Measurements from ENCODE around the gene ARHGAP31.
A peak's percentile ranks its signal among the peaks of the same experiment; 100 is the strongest.
"Not testable (repeated sequence)": the region's sequence is repeated elsewhere in the genome, so short reads cannot be mapped to it uniquely, and the experiment has no call there.

Gene ARHGAP31

DNA sequence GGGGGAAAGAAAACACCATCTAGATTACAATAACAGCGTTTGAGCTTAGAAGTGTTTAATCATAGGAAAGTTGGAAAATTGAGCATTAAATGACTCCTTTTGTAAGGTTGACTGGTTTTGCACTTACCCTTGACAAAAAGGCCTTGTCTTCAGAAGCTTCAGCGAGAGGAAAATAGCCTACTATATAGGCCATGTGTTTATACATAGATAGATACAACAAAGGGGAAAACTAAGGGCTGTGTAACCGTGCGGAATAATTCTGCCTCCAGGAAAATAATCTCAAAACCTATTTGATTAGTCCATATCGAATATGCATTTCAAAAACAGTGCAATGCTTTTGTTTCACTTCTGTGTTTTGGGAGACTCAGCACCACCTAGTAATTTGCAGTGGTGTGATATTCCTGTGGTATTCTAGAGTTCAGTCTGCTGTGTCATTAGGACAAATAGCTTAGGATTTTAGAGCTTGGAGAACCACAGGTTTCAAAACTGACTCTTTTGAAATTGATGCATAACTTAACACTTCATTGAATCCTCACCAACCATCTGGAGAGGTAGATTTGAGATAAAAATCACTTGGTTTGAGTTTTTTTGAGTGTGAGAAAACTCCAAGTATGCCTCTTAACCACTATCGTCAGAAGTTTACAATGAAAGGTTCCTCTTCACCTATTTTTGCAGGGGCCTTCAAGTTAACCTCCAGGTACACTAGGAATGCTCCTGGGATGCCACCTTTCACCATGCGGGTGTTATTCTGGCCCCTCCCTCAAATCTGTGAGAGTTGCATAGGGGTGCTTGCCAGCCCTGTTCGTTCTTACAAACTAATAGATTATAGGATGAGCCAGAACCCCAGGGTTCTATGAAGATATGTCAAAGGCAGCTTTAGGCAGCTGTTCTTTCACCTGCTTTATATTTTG lies 1.9 kb downstream of the ARHGAP31 start:
- H3K27ac ChIP-seq (ENCODE audit: low read depth, low read length, severe bottlenecking) = no peak overlapping the region
- peak overlapping the region; percentile 55 for H3K4me3 ChIP-seq (ENCODE audit: extremely low read depth, insufficient read depth, low read length, poor library complexity, severe bottlenecking)
- H3K9me3 ChIP-seq (ENCODE audit: control insufficient read depth, low read length) = no peaks in the 10 kb centered on the region
- H3K36me3 ChIP-seq (ENCODE audit: control insufficient read depth, insufficient read depth, low read length) = peaks cover 22% of the 10 kb centered on the region
- WGBS, 2 experiments (ENCODE audit: insufficient coverage in 2 of 2) = 73% methylated on average over 2 of the region's 8 CpGs
- peaks cover 3% of the 10 kb centered on the region for H3K4me1 ChIP-seq (ENCODE audit: control insufficient read depth, insufficient read depth, low read length, poor library complexity, severe bottlenecking)

DNA sequence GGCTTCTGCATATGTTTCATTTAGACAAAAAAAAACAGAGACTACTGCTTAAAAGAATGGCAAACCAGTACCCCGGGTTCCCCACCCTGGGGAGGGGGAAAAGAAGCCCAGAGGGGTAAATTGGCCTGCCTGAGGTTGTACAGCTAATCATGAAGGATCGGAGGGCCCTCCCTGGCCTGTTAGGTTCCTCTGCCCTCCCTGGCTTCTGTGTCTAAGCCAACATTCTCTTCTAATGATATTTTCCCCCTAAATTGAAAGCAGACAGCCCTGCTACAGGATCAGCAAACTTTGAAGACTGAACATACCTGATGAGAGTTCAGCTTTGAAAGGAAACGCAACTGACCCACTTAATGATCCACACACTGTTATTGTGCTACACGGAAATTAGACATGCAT lies 2.5 kb downstream of the ARHGAP31 start:
- Histone ChIP-seq H3K36me3 (ENCODE audit: control insufficient read depth, insufficient read depth, low read length) (peaks cover 26% of the 10 kb centered on the region), H3K4me1 (ENCODE audit: control insufficient read depth, insufficient read depth, low read length, poor library complexity, severe bottlenecking) (peaks cover 9% of the 10 kb centered on the region), H3K4me3 (ENCODE audit: extremely low read depth, insufficient read depth, low read length, poor library complexity, severe bottlenecking) (peak overlapping the region; percentile 55), H3K27ac (ENCODE audit: low read depth, low read length, severe bottlenecking) (no peak overlapping the region), H3K9me3 (ENCODE audit: control insufficient read depth, low read length) (no peaks in the 10 kb centered on the region)
- WGBS, 2 experiments (ENCODE audit: insufficient coverage in 2 of 2) = 80 to 88% methylated on average over 1 to 2 of the region's 4 CpGs

DNA sequence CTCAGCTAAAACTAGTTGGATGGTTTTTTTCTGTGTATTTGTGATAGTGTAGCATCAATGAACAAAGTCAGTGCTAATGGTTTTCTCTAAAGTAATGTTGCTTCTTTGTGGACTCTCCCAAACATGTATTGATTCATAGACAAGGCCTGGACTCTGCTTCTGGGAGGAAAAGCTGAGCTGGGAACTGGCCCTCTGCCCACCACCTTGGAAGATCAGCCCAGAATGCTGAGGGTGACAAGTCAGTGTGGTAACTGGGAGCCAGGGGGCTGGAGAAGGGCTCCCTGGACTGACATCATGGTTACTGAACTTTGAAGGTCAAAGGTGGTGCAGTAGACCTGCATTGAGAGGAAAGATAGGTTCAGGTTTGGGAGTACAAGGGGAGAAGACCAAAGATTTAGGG lies 3.0 kb downstream of the ARHGAP31 start:
- Histone ChIP-seq H3K27ac (ENCODE audit: low read depth, low read length, severe bottlenecking) (no peak overlapping the region), H3K4me3 (ENCODE audit: extremely low read depth, insufficient read depth, low read length, poor library complexity, severe bottlenecking) (no peak overlapping the region), H3K9me3 (ENCODE audit: control insufficient read depth, low read length) (no peaks in the 10 kb centered on the region), H3K4me1 (ENCODE audit: control insufficient read depth, insufficient read depth, low read length, poor library complexity, severe bottlenecking) (peaks cover 11% of the 10 kb centered on the region), H3K36me3 (ENCODE audit: control insufficient read depth, insufficient read depth, low read length) (peaks cover 28% of the 10 kb centered on the region)

DNA sequence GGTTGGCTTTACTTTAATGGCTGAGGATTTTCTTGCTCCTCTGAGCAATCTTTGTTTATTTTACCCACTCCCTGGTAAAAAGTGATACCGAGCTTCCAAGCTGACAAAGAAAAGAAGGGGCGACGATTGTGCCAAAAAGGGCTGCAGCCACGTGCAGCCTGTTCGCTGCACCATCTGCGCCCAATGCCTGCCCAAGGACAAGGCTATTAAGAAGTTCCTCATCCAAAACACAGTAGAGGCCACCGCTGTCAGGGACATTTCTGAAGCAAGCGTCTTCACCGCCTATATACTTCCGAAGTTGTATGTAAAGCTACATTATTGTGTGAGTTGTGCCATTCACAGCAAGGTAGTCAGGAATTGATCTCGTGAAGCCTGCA lies 4.4 kb downstream of the ARHGAP31 start:
- peaks cover 38% of the 10 kb centered on the region for H3K36me3 ChIP-seq (ENCODE audit: control insufficient read depth, insufficient read depth, low read length)
- peaks cover 11% of the 10 kb centered on the region for H3K4me1 ChIP-seq (ENCODE audit: control insufficient read depth, insufficient read depth, low read length, poor library complexity, severe bottlenecking)
- H3K4me3 ChIP-seq (ENCODE audit: extremely low read depth, insufficient read depth, low read length, poor library complexity, severe bottlenecking) = no peak overlapping the region
- 82 to 90% methylated on average over 5 to 6 of the region's 11 CpGs for WGBS, 2 experiments (ENCODE audit: insufficient coverage in 2 of 2)
- H3K9me3 ChIP-seq (ENCODE audit: control insufficient read depth, low read length) = no peaks in the 10 kb centered on the region
- H3K27ac ChIP-seq (ENCODE audit: low read depth, low read length, severe bottlenecking) = no peak overlapping the region

DNA sequence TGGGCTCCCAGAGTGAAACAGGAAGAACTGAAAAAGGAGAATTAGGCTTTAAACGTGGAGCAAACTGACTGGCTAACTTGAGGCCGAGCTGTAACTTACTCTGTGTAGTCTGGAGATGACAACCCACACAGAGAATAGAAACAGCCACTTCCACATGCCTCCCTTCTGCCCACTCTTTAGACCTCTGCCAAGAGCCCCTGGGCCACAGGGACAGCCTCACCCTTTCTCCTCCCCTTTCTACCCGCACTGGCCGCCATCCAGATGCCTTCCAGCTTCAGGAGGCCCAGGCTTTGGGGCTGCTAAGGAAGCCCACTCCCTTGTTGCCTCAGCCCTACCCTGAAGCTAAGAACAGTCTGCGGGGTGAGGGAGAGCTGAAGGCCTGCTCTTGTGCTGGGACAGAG lies 6.8 kb downstream of the ARHGAP31 start:
- WGBS, 2 experiments (ENCODE audit: insufficient coverage in 2 of 2) = 90 to 97% methylated on average over 2 to 3 of the region's 5 CpGs
- Histone ChIP-seq H3K27ac (ENCODE audit: low read depth, low read length, severe bottlenecking) (no peak overlapping the region), H3K36me3 (ENCODE audit: control insufficient read depth, insufficient read depth, low read length) (peaks cover 44% of the 10 kb centered on the region), H3K4me3 (ENCODE audit: extremely low read depth, insufficient read depth, low read length, poor library complexity, severe bottlenecking) (no peak overlapping the region), H3K4me1 (ENCODE audit: control insufficient read depth, insufficient read depth, low read length, poor library complexity, severe bottlenecking) (peaks cover 21% of the 10 kb centered on the region), H3K9me3 (ENCODE audit: control insufficient read depth, low read length) (no peaks in the 10 kb centered on the region)

DNA sequence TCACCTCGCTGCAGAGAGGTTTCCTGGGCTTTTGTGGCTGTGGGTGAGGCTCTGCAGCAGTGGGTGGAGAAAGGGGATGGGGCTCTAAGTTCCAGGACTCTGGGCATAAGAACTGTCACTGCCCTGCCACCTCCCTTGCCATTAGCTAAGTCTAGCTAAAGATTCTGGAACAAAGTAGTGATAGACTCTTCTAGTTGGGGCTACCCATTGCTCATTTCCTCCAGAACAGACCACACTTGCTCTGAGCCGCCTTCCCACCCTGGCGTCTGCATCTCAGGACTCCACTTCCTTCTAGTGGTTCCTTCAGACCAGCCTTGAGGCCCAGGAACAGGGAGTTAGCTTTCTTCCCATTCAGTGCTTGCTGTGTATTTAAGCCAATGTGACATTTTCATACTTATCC lies 7.5 kb downstream of the ARHGAP31 start:
- 95 to 96% methylated on average over 3 of the region's 3 CpGs for WGBS, 2 experiments (ENCODE audit: insufficient coverage in 2 of 2)
- H3K36me3 ChIP-seq (ENCODE audit: control insufficient read depth, insufficient read depth, low read length) = peaks cover 44% of the 10 kb centered on the region
- H3K4me3 ChIP-seq (ENCODE audit: extremely low read depth, insufficient read depth, low read length, poor library complexity, severe bottlenecking) = no peak overlapping the region
- no peaks in the 10 kb centered on the region for H3K9me3 ChIP-seq (ENCODE audit: control insufficient read depth, low read length)
- H3K4me1 ChIP-seq (ENCODE audit: control insufficient read depth, insufficient read depth, low read length, poor library complexity, severe bottlenecking) = peaks cover 21% of the 10 kb centered on the region
- no peak overlapping the region for H3K27ac ChIP-seq (ENCODE audit: low read depth, low read length, severe bottlenecking)

DNA sequence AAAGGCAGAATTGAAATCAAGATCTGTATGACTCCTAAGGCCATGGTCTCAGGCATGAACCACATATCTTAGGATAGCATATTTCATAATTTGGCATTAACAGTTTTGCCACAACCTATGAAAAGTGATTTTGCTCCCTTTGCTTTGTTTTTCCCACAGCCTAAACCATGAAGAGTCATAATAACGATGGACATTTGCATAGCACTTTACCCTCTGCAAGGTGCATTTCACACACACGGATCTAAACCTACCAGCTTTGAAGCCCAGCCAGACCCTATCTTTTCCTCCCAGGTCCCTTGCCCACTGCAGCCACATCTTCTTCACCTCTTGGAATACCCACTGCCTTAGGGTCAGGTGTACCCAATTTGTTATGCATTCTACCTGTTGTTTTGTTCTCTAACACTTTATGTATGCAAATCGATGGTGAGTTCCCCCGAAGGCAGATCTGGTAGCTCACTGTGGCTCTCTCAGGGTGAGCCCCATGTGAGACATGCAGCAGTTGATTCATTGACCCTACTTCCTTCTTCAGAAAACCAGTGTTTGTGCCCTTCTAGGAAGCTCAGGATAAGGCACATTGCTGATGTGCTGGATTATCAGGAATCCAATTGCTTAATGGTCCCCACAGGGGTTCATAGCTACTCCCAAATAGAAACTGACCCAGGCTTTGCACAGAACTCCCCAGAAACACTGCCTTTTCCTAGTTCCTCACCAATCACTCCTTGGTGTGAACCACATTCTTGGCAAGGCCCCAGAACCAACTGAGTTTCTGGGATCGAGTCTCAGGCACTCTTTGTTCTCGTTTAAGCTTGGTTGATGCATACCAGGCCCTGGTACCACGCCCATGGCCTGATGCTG lies 8.7 kb downstream of the ARHGAP31 start:
- Histone ChIP-seq H3K27ac (ENCODE audit: low read depth, low read length, severe bottlenecking) (no peak overlapping the region), H3K36me3 (ENCODE audit: control insufficient read depth, insufficient read depth, low read length) (peaks cover 39% of the 10 kb centered on the region), H3K4me3 (ENCODE audit: extremely low read depth, insufficient read depth, low read length, poor library complexity, severe bottlenecking) (no peak overlapping the region), H3K9me3 (ENCODE audit: control insufficient read depth, low read length) (no peaks in the 10 kb centered on the region), H3K4me1 (ENCODE audit: control insufficient read depth, insufficient read depth, low read length, poor library complexity, severe bottlenecking) (peaks cover 21% of the 10 kb centered on the region)
- WGBS, 2 experiments (ENCODE audit: insufficient coverage in 2 of 2) = 69 to 79% methylated on average over 4 to 6 of the region's 7 CpGs

DNA sequence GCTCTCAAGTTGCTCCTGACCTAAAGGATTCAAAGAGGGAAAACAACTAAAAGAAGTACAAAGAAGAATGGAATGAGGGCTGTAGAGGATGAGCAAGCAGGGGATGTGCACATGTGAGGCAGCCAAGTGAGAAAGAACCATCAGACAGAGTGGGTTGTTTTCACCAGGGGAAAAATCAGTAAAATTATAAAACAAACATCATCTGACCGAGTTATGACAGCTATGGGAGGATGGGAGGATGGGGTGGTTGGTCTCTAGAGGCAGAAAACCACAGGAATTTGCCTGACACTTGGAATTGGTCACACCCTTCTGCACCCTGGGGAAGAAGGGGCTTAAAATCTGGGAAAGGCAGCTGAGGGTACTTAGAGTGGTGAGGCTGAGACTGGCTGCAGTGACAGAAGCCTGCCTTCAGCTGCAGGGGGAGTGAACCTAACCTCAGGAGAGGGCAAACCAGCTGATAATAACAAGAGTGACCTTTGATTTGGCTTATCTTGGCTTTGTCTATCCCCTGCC lies 10.1 kb downstream of the ARHGAP31 start:
- no peak overlapping the region for H3K27ac ChIP-seq (ENCODE audit: low read depth, low read length, severe bottlenecking)
- no peak overlapping the region for H3K4me3 ChIP-seq (ENCODE audit: extremely low read depth, insufficient read depth, low read length, poor library complexity, severe bottlenecking)
- 100% methylated on average over 1 of the region's 1 CpG; no CpG with 5 or more reads in 1 of the 2 experiments for WGBS, 2 experiments (ENCODE audit: insufficient coverage in 2 of 2)
- H3K9me3 ChIP-seq (ENCODE audit: control insufficient read depth, low read length) = peaks cover 3% of the 10 kb centered on the region
- H3K36me3 ChIP-seq (ENCODE audit: control insufficient read depth, insufficient read depth, low read length) = peaks cover 42% of the 10 kb centered on the region
- peaks cover 28% of the 10 kb centered on the region for H3K4me1 ChIP-seq (ENCODE audit: control insufficient read depth, insufficient read depth, low read length, poor library complexity, severe bottlenecking)

DNA sequence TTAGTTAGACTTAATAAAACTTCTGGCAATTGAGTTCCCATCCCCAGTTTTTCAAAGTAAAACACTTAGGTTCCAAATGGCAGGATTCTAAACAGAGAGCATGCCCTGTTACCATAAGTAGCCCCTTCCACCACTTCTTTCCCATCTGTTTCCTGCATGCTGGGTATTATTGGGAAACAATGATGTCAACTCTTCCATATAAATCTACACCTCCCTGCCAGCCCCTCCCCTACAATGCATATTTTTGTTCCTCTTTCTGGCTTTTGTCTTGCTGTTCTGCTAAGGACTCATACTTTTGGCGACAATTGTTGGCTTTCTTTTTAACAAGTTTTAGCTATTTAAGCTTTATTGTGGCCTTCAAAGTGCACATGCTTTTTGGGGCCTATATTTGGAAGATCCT lies 11.1 kb downstream of the ARHGAP31 start:
- H3K4me1 ChIP-seq (ENCODE audit: control insufficient read depth, insufficient read depth, low read length, poor library complexity, severe bottlenecking) = peaks cover 38% of the 10 kb centered on the region
- 100% methylated on average over 1 of the region's 1 CpG; no CpG with 5 or more reads in 1 of the 2 experiments for WGBS, 2 experiments (ENCODE audit: insufficient coverage in 2 of 2)

DNA sequence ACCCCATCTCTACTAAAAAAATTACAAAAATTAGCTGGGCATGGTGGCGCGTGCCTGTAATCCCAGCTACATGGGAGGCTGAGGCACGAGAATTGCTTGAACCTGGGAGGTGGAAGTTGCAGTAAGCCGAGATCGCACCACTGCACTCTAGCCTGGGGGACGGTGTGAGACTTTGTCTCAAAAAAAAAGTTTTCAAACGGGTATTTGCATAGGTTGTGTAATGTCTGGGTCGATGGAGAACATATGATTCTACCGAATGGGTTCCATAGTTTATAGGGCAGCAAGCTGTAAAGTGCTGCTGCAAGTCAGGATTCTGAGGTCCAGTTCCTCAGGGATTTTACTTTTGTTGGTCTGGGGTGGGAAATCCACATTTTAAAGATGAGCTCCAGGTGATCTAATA lies 12.2 kb downstream of the ARHGAP31 start:
- H3K27ac ChIP-seq (ENCODE audit: low read depth, low read length, severe bottlenecking) = not testable (repeated sequence)
- peaks cover 40% of the 10 kb centered on the region for H3K36me3 ChIP-seq (ENCODE audit: control insufficient read depth, insufficient read depth, low read length)
- peaks cover 45% of the 10 kb centered on the region for H3K4me1 ChIP-seq (ENCODE audit: control insufficient read depth, insufficient read depth, low read length, poor library complexity, severe bottlenecking)

More for the DNA sequence above, 11.1 kb downstream of the ARHGAP31 start:
- H3K36me3 ChIP-seq (ENCODE audit: control insufficient read depth, insufficient read depth, low read length) = peaks cover 41% of the 10 kb centered on the region
- H3K4me3 ChIP-seq (ENCODE audit: extremely low read depth, insufficient read depth, low read length, poor library complexity, severe bottlenecking) = no peak overlapping the region
- H3K27ac ChIP-seq (ENCODE audit: low read depth, low read length, severe bottlenecking) = no peak overlapping the region
- peaks cover 3% of the 10 kb centered on the region for H3K9me3 ChIP-seq (ENCODE audit: control insufficient read depth, low read length)

More for the DNA sequence above, 12.2 kb downstream of the ARHGAP31 start:
- H3K9me3 ChIP-seq (ENCODE audit: control insufficient read depth, low read length); H3K4me3 ChIP-seq (ENCODE audit: extremely low read depth, insufficient read depth, low read length, poor library complexity, severe bottlenecking): not testable (repeated sequence)
- WGBS, 2 experiments (ENCODE audit: insufficient coverage in 2 of 2) = 92 to 99% methylated on average over 9 of the region's 9 CpGs

All from mesodermal cell (in vitro differentiated cells).